DMS53 treated with DMSO at 0.1 percent for 48 hours (cell line): ENCODE measurements around the gene TNFRSF21.
"Not testable (repeated sequence)": the region's sequence is repeated elsewhere in the genome, so short reads cannot be mapped to it uniquely, and the experiment has no call there.

ENCODE experiments used
- DNase-seq: peaks from one replicate; lab custom pipeline; 2025; ENCODE audit not compliant: unreplicated experiment; lab: John Stamatoyannopoulos, UW

The TNFRSF21 gene

DNA sequence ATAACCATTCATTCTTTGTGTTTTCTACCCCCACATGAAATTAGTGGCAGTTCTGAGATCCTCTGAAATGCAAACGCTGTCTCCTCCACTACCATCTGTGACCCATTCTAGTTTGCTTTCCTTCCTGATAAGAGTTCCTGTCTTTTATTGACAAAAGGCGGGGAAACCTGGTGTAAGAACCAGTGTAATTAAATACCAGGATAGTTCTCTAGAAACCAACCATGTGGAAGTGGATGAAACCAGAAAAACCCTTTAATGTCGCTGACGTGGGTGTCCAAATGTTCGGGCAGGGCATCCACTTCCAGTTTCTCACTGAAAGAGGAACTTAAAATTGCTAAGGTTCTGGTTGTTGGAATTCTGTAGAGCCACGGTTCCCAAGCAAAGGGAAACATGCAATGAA, 79.1 kb downstream of the TNFRSF21 start:
- peak; percentile 84 for DNase-seq

DNA sequence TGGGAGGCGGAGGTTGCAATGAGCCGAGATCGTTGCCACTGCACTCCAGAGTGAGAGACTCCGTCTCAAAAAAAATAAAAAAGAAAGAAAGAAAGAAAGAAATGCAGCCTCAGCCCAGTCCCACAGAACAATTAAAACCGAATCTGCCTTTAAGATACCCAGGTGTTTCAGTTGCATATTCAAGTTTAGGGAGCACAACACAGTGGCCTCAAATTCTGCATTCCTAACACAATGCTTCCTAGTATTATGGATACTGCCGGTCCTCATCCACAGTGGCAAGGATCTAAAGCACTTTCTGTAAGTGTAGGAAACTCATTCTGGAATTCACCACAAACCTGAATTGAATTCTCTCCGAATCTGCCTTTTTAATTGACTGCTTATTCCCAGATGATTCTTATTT, 80.5 kb downstream of the TNFRSF21 start:
- no peak for DNase-seq

DNA sequence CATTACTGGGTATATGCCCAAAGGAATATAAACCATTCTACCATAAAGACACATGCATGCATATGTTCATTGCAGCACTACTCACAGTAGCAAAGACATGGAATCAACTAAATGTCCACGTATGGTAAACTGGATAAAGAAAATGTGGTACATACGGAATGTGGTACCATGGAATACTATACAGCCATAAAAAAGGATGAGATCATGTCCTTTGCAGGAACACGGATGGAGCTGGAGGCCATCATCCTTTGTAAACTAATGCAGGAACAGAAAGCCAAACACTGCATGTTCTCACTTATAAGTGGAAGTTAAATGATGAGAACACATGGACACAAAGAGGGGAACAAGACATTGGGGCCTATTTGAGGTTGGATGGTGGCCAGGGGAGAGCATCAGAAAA, 81.6 kb downstream of the TNFRSF21 start:
- not testable (repeated sequence) for DNase-seq

DNA sequence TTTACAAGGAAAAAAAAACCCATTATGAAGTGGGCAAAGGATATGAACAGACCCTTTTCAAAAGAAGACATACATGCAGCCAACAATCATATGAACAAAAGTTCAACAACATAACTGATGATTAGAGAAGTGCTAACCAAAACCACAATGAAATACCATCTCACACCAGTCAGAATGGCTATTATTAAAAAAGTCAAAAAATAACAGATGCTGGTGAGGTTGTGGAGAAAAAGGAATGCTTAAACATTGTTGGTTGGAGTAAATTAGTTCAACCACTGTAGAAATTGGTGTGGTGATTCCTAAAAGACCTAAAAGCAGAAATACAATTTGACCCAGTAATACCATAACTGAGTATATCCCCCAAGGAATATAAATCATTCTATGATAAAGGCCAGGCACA, 86.5 kb downstream of the TNFRSF21 start:
- not testable (repeated sequence) for DNase-seq

DNA sequence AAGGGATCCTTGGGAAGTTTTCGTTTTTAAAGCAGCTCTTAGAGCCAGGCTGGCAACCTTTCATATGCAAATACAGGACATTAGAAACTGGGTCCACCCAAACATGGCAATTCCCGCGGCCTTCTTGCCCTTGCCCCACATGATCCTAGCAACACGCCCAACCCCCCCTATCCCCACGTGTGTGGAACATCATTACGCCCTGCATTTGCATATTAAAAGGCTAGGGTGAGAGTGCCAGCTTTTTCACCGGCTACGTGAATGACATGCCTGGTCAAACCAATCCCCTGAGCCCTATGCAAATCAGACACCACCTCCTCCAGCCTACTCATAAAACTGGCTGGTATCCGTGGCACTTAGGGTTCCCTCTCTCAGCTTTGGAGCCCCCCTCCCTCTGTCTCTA, 88.1 kb downstream of the TNFRSF21 start:
- no peak for DNase-seq

DNA sequence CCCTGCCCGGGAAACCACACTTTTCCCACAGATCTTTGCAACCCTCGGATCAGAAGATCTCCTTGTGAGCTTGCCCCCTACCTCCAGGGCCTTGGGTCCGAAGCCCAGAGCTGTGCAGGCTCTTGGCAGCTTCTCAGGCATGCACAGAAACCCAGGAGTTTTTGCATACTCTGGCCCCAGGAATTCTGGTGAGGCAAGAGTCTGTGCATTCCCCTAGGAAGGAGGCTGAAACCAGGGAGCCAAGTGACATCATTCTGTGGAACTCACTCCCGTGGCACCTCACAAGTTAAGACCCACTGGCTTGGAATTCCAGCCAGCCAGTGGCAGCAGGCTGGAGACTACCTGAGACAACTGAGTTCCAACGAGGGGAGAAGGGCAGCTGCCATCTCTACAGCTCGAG, 100.1 kb downstream of the TNFRSF21 start:
- no peak for DNase-seq

DNA sequence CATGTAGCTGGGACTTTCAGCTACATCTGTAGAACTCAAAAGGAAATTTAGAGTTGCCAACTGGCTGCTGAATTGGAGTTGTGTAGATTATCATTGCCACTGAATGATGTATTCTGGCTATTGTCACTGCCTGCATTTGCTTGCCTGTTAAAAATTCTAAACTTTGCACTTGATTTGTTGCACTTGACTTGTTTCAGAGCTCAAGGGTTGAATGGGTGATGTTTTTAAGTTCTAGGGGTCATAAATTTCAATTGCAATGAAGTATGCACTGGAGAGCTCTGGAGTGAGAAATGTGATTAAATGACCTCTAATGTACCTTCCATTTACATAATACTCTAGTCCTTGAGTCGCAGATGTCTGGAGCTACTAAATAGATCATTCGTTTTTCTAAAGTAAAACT, 102.4 kb downstream of the TNFRSF21 start:
- no peak for DNase-seq

DNA sequence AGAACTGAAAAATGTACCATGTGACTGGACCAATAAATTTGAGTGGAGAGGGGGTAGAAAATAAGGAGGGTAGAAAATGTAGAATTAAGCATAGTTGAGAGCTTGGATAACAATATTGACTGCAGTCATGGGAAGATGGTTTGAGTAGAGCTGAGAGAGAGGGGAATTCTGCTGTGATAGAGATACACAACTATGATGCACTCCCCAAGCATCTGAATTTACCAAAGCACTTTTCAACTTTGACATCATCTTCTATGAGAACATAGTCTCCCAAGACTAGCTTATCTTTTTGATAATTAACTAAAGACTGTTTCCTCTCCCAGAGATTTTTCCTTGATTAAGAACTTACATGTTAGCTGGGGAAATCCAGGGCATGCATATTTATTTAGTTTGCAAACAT, 103.1 kb downstream of the TNFRSF21 start:
- no peak for DNase-seq

DNA sequence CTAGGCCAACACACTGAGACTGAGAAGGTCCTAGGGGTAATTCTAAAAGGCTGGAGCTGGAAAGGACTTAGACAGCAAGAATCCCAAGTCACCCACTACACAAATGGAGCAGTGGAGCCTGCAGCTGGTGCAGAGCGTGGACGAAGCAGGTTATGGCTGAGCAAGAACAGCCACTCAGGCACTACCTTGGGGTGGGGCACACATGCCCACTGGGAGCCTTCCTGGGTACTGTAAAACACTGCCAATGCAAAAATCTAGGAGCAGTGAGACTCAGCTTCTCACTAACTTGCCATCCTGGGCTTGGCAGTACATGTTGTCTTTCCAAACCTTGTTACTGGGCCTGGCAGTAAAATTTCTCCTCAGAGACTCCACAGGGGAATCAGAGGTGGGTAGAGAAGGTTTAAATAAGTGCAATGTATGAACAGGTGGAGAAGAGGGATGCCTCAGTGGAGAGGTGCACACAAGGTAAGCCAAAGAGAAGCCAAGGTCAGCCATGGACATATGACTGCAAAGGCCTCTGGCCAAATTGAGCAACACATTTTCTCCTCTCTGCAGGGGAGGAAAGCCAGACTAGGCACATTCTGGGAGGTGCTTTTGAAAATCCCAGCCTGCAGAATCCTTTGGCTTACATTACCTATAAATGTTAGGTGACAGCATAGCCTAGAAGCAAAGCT, 105.6 kb downstream of the TNFRSF21 start:
- DNase-seq: no peak

DNA sequence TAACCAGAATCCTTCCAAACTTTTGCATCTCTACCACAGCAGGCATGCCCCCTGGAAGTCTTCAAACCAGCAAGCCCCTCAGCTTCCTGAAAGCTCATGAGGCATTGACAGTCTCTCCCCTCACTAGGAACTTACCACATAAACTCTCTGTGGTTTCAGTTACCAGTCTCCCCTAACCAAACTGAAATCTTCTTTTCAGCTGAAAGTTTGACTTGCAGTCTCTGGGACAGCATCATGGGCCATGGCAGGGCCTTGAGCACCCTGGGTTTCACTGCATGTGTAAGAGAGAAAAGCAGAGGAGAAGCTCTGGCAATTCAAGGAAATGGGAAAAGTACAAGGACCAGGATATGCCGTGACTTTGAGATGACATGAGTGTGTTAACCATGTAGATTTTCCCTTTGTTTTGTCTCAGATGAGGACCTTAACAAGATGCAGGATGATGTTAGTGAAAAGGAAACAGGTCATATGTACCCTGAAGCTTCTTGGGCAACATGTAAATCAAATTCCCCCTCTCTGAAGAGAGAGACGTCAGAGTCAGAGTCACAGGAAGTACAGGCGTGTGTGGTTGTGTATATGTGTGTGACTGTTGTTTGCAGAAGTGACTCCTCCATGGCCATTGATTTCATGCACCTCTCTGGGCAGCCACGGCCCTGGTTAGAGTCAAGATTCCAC, 106.3 kb downstream of the TNFRSF21 start:
- DNase-seq: no peak

DNA sequence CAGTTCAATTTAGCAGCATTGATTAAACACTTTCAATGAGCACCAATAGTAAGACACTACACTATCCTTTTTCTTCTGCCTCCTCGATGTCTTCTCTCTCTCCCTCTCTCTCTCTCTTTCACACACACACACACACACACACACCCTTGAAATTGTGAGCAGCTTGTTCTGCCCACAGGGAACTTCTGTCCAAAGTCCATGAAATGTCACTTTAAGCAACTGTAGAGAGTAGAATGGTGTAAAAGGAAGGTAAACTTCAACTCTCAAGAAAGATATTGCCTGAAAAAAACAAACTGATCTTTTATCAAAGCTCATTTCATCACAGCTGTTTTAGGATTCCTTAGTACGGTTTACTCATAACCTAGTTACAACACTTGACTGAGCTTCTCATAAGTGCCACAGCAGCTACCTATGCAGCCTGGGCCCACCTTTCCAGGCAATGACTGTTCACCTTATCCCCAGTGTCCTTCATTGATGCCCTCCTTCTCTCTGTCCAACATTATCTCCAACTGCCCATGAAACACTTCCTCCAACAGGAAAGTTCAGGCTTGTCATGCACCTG, 107.0 kb downstream of the TNFRSF21 start:
- no peak for DNase-seq

DNA sequence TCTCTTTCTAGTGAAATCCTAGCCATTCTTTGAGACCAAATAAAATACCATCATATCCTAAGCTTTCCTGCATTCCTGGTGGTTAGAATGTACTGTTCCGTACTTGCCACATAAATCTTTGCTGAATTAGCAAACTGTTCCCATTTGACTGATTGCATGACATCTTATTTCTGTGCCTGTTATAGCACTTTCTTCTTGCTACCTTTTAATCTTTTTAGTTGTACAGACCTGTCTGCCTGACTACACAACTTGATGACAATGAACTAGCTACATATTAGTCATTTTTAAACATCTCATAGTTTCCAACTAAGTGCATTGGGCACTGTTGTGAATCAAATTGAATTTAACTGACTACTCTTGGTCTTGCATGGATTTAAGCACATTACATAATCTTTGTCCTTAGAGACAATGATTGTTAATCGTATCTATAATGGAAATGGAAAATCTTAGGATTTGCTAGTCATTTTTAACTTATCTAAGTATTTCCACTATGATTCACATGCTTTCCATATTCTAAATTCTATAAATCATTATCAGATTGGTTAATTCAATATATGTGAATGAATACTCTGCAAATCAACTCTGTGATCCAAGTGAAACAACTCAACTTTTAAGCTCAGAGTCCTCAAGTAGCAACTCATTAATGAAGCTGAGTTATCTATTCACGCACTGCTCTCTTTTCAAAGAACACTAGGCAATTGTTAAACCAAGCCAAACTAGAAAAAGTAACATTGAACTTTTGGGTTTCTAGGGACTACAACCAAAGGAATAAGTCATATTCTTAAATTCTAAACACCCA, 109.0 kb downstream of the TNFRSF21 start:
- no peak for DNase-seq

DNA sequence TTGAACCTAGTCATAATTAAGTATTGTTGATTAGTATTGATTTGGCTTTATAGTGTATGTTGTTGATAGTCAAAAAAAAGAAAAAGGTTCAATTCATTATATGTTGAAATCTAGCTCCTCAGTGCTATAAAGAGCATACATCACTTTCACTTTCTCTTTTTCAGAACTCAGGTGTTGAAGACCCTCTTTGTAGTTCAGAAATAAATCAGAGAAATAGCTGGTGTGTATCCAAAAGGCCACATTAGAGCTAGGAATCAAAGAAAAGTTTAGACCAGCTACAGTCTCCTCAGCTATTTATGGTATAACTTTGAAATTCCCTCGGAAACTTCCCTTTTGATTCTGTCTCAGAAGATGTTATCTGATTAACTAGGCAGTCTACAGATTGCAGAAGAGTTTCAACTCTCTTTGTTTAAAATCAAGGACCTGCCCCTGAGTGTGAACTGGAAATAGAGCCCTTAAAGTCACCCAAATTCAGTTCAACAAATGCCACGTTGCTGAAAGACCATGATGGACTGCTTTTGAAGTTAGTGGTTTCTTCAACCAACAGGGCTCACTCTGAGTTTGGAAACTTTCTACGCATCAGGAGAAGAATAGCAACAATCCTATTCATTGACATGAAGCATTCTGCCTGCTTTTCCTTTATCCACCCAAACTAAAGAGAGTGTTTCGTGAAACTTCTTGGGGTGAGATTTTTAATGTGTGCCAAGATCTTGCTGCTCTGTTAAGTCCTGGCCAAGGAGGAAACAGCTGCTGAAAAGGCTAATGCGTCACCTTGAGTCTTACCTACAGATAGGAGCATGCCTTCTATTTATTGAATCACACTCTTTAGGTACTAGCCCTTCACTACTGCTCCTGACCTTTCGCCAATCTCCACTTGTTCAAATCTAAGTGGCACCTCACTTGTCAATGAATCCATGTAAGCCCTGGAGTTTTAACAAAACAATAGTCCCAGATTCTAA, 111.7 kb downstream of the TNFRSF21 start:
- no peak for DNase-seq

DNA sequence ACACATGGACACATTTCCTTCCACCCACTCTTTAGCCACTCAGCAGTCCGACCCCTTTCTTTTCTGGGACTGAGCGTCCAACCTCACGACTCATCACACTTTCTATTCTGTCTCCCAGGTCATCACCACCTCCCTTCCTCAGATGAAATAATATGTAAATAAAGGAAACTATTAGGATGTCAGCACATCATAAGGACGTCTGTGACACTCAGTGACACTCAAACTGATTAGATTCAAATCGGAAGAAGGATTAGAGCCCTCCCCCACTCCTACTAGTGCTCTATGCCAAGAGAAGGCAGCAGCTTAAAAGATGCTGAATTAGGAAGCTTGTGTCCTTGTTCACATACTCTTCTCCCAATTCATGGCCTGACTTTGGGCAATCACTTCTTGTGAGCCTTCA, 113.6 kb downstream of the TNFRSF21 start:
- DNase-seq: no peak

DNA sequence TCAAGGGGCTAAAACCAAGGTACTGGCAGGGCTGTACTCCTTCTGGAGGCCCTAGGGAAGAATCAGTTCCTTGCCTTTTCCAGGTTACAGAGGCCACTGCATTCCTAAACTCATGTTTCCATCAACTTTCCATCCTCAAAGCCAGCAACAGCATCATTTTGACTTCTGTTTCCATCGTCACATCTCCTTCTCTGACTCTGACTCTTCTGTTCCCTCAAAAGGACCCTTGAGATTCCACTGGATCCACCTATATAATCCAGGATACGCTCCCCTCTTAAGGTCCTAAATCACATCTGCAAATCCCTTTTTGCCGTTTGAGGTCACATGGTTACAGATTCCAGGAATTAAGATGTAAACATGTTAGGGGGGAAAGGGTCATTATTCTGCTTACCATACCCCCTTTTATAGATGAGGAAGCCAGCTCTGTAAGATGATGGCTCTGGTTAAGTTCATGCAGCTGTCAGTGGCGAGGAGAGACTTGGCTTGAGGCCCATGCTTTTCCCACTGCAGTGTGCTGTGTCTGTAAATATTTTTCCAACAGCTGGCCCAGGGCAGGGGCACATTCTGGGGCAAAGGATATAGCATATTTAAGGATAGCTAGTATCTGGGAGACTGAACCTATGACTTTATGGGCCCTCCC, 114.6 kb downstream of the TNFRSF21 start:
- no peak for DNase-seq

DNA sequence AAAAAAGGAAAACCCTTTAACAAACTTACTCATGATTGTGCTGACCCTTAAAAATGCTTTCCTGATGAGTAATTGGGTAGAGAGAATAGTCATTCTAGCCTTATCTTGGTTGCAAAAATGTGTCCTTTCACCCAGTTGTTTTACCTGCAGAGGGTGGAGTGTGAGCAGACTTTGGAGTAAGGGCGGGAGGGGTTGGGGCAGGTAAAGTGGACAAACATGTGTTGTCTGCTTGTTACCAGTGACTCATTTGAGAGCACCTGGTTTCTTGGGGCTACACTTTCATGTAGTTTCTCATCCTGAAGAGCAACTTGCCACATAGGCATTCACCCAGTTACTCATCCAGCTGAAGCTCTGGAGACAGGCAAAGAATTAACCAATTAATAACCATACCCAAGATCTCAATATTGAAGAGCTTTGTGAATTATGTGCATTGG, 121.1 kb downstream of the TNFRSF21 start:
- peak; percentile 73 for DNase-seq

DNA sequence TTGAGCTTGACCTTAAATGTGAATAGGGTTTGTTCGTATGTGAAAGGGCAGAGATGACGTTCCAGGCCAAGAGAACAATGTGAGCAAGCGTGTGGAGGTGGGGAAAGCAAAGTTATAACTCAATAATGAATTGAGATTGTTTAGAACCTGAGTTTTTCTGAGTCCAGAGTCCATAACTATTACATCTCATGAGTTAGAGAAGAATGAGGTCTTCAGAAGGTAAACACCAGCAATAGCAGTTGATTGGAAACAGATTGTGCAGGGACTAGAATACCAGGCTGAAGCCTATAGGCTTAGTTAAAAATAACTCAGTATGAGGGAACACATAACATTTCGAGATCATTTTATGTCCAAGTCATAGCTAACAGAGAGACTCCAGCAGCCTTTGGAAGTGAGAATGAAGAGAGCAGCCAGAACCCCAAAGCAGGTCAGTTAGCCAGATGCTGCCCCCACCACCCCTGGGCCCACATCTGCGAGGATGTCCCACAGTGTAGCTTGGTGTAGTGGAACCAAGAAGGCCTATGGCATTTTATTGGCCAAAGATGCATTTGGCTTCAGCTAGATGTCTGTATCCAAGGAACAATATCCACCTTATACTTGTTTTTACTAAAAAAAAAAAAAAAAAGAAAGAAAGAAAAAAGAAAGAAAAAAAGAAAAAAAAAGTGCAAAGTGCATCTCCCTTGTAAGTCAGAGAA, 121.7 kb downstream of the TNFRSF21 start:
- DNase-seq: no peak

DNA sequence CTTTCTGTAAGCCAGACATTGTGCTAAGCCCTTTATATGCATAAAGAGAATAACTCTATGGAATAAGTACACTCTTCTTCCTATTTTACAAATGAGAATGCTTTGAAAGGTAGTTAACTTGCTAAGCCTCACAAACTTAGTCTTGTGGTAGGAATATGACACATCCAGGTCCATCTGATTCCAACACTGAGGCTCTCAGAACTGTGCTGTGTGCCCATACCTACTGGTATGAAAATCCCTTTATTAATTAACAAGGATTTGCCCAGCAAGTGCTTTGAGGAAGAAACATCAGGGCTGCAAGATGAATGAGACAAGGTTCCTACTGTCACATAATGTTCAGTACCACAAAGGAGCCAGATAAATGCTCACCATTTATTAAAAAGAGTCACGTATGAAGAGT, 122.6 kb downstream of the TNFRSF21 start:
- no peak for DNase-seq

DNA sequence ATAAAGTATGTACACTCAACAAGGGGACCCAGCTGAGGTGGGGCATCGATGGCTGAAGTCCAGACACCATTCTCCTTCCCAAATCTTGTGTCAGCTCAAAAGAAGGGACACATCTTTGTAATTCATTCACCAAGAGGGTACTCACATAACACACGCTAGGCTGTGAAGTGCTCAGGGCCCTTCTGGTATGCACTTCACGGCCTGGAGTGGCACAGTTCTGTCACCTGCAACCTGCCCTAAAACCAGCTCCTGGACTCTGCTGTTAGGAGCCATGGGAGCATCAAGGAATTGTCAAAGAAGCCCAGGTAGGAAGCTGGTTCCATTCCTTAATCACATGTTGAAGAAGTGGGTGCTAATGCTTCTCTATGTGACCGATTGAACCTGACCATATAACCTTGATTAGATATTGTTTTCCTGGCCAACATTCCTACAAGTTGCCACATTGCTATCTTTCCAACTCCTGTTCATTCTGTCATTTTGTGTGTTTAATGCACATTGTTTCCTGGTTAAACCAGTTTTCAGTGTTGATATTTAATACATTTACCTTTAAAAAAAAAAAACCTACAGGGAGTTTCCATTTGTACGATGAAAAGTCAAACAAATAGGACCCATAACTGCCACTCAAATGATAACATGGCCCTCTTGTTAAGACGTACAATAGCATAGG, 127.3 kb downstream of the TNFRSF21 start:
- peak; percentile 38 for DNase-seq
